ENCODE data around the gene CRYAA.
"Not testable (repeated sequence)": the region's sequence is repeated elsewhere in the genome, so short reads cannot be mapped to it uniquely, and the experiment has no call there.

The CRYAA gene, protein sequence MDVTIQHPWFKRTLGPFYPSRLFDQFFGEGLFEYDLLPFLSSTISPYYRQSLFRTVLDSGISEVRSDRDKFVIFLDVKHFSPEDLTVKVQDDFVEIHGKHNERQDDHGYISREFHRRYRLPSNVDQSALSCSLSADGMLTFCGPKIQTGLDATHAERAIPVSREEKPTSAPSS

DNA sequence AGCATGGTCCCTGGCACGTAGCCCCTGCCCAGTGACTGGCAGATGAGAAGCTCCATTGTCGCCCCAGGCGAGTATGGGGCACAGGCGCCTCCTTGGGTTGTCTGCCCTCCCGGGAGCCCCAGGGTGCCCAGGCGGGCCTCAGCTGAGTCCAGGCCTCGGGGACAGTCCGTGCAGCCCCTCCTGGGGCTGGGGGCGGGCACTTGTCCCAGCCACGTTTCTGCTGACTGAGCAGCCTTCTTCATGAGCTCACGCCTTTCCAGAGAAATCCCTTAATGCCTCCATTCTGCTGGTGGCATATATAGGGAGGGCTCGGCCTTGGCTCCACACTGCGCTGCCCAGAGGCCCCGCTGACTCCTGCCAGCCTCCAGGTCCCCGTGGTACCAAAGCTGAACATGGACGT, at the start of gene CRYAA:
TSS of gene CRYAA (plus strand) at position 301 of the 400 bp plus-strand sequence. CDS start at position 393, 92 bp downstream.
- in situ Hi-C loops (cut with MboI; ENCODE audit: low sequenced_read_pairs): not testable (repeated sequence)

DNA sequence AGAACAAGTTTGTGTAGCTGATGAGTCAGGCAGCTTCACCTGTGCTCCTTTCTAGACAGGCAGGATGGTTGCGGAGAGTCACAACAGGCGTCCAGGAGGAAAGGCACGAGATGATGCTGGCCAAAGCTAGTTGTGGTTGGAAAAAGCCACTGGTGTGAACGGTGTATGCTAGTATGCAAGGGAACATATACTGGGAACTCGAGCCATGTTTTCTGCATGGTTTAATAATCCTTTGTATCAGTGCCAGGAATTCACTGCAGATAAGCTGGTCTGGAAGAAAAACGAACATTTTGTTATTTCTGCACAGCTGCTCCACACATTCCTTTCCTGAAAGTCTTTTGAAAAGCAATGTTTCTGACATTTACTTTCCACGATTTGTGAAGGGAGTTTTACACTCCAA, 38.7 kb upstream of the CRYAA start:
- in situ Hi-C loops (cut with MboI; ENCODE audit: low sequenced_read_pairs): not testable (repeated sequence)

DNA sequence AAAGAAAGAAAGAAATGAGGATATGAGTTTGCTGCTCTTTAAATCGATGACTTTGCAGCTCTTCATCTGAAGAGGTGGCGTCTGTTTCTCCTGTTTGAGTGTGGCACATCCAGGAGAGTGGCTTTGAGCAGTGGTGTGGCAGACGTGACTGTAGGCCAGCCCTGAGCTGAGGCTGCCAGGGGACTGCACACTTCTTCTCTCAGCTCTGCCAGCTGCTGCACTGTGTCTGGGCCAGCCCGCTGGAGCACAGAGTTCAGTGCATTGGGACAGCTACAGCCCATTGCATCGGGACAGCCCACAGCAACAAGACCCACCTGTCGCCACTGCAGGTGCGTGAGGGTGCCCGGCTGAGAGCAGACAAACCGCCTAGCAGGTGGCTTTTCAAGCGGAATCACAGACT, 34.3 kb upstream of the CRYAA start:
- in situ Hi-C loops (cut with MboI; ENCODE audit: low sequenced_read_pairs): not testable (repeated sequence)

DNA sequence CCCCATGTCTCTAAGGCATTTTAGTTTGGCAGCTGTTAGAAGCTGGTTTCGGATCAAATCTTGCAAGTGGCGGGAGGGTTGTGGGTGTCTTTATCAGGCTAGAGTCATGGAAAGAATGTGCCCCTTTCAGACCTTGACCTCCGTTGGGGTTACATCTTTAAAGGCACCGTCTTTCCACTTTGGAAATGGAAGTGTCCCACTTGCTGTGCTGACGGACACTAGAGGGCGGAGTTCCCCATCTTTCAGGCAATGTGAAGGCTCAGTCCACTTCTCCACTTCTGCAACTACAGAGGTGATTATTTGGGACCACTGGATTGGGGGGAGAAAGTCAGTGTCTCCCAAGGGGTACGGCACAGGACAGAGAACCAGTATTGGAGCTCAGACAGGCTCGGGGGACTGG, 29.9 kb upstream of the CRYAA start:
- in situ Hi-C loops (cut with MboI; ENCODE audit: low sequenced_read_pairs): not testable (repeated sequence)

DNA sequence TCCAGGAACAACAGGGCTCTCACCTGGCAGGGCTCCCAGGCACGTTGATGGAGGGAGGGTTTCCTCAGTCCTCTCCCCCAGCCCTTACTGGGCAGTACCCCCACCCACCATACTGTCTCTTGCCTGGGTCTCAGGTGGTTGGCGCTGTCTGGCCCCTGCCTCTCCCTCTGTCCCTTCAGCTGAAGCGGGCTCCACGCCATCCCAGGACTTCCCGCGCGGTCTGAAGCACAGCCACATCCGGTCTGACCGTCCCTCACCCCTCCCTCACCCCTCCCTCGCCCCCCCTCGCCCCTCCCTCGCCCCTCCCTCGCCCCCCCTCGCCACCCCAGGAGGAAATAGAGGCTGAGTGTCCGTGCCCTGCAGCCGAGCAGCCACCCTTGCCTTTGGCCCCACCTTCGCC, 27.4 kb upstream of the CRYAA start:
- in situ Hi-C loops (cut with MboI; ENCODE audit: low sequenced_read_pairs): not testable (repeated sequence)

DNA sequence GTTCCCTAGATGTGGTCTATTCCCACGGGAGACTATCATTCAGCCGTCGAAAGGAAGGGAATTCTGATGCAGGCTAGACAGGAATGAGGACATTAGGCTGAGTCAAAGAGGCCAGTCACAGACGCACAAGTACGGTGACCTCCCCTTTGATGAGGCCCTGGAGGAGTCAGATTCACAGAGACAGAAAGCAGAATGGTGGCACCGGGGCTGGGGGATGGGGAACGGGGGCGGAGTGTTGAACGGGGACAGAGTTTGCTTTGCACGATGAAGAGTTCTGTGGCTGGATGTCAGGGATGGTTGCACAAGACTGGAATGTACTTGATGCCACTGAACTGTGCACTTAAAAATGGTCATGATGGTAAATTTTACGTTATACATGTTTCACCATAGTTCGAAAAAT, 22.2 kb upstream of the CRYAA start:
- in situ Hi-C loops (cut with MboI; ENCODE audit: low sequenced_read_pairs): not testable (repeated sequence)

DNA sequence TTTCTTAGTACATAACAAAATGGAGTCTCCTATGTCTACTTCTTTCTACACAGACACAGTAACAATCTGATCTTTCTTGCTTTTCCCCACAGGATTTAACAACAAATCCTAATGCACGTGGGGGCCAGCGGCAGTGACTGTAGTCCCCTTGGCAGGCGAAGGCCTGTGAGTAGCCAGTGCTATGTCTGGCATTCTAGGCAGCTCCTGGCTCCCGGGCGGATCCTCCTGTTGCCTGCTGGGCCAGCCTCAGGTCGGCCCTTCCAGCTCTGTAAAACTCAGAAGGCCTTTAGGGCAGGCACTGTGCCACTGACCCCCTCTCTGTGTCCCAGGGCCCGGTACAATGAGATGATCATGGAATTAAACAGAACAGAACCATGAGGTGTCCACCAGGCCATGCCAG, 20.8 kb upstream of the CRYAA start:
- in situ Hi-C loops (cut with MboI; ENCODE audit: low sequenced_read_pairs): not testable (repeated sequence)

DNA sequence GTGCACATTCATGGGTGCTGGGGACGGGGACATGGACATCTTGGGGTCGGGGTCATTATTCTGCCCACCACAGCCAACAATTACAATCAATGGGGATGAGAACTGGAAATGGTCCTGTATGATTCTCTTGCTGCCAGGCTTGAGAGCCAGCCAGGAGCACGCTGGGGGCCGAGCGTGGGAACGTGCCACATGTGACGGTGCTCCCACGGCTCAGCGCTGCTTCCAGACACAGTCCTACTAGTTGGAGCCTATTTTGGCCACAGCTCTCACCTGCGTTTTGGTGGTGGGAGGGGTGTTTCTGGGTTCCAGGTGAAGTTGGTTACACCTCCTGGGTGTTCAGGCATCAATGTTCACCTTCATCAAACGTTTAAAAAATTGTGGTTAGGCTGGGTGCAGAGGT, 19.5 kb upstream of the CRYAA start:
- in situ Hi-C loops (cut with MboI; ENCODE audit: low sequenced_read_pairs): not testable (repeated sequence)

DNA sequence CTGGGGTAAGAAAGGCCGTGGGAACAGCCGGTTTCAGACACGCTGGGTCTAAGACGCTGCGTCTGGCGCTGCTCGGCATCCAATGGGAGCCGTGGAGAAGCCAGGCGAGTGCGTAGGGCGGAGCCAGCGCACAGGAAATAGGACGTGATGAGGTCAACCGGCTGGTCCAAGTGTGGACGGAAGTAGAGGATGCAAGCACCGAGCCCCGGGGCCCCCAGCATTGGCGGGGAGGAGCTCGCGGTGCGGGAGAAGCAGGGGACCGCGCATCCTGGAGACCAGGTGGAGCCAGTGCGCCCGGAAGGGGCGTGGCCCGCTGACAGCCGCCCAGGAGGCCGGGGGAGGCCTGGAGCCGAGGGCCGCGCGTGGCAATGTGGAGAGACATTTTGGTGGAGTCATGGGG, 15.2 kb upstream of the CRYAA start:
- in situ Hi-C loops (cut with MboI; ENCODE audit: low sequenced_read_pairs): not testable (repeated sequence)

DNA sequence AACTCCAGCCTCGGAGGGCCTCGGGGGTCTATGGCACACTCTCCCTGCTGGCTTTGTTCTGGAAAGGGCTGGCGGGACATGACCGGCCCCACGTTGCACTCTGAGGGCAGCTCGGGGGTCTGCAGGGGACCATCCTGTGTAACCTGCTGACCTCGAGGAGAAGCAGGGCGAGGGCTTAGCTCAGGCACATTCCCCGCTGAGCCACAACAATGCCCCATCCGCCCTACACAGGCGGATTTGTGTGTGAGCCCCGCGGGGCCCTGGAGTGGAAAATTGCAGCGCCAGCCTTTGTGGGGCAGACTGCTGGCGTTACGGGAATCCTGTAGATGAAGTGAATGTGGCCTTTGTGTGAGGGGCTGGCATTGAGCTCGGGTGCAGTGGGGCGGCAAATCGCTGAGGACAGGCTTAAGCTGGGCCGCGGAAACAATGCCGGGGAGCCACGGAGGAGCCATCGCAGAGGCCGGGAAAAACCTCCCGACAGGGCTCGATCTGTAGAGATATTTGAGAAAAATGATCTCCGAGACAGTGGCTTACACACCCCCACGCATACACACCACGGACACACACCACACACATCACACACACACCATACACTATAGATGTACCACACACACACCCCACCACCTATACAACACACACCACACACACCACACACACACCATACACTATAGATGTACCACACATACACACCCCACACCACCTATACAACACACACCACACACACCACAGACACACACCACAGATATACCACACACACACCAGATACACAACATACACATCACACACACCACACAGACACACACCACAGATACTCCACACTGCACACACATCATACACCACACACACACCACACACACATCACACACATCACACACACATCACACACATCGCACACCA, 9.3 kb upstream of the CRYAA start:
- in situ Hi-C loops (cut with MboI; ENCODE audit: low sequenced_read_pairs): not testable (repeated sequence)

DNA sequence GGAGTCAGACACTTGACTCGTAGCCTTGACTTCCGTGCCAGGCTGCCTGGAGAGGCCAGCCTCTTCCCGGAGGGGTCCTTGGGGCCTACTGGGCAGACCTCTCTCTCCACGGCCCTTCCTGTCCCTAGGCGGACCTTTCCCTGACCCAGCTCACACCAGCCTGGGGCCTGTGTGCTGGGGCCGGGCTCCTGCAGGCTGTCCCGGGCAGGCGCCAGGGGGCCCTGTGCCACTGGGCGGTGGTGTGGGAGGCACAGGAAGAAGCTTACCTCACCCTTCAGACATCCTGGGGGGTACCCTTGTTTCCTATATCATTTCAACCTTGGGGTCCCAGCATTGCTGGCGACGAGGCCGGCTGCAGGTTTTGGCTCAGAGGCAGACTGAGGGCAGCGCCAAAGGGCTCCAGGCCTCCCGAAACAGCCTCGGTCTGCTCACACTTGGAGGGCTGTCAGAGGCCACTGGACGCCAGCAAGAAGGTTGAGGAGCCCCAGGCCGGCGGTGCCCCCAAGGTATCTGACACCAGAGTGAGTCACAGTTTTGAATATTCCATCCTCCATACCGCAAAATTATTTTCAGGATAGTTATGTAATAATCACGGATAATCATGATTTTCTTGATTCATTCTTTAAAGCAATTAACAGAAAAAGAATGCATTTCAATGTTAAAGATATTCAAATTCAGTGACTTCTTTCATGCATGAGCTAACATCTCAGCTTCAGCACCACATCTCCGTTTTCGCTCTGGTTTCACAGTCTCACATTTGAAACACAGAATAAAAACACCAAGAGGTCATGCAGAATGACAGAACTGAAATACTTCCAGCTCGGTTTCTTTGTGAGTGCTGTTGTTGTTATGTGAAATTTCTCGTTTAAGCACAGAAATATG, 6.7 kb upstream of the CRYAA start:
- in situ Hi-C loops (cut with MboI; ENCODE audit: low sequenced_read_pairs): not testable (repeated sequence)

DNA sequence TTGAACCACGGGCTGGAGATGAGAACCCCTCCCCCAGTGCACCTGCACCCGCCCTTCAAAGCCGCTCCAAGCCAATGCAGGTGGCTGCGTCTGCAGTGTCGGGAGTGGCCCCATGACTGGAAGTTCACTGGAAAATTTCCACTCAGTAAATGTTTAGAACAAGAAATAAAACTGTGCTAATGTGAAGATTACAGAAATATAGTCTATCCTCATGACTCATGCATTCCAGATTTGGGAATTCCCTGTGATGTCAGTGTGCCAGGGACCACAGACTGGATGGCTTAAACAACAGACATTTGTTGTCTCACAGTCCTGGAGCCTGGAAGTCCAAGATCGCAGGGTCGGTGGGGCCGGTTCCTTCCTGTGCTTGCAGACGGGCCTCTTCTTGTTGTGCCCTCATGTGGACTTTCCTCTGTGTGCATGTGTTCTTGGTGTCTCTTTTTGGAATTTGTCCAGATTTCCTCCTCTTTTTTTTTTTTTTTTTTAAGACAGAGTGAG, 6.1 kb upstream of the CRYAA start:
- in situ Hi-C loops (cut with MboI; ENCODE audit: low sequenced_read_pairs): not testable (repeated sequence)

DNA sequence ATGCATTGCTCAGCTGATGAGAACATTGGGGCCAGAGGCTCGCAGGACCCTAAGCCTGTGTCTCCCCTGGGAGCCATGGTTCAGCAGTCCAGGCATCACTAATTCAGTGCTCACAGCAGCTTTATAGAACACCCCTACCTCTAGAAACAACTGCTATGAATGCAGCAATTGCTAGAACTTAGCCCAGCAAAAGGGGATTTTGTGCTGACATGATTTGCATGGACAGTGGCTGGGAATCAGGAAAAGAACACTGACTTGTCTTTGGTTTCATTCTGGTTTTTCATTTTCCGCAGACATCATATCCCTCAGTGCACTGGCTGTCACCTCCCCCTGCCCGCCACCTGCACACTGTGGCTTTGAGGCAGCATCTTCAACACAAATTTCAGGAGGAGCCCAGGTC, 4.0 kb upstream of the CRYAA start:
- in situ Hi-C loops (cut with MboI; ENCODE audit: low sequenced_read_pairs): not testable (repeated sequence)

DNA sequence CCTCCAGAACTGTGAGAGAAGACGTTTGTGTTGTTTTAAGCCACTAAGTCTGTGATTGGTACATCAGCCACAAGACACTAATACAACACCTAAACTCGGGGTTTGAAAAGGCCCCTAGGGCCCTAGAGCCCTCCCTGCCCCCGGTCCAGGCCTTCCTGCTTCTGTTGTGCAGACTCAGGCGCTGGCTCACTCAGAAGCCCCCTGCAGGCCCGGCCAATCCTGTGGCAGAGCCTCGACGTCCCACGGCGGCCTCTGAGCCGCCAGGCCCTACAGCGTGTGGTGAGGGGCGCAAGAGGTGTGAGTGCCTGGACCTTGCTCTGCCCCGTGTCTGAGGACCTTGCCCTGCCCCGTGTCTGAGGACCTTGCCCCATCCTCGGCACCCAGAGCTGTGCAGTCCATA, 3.1 kb upstream of the CRYAA start:
- in situ Hi-C loops (cut with MboI; ENCODE audit: low sequenced_read_pairs): not testable (repeated sequence)

DNA sequence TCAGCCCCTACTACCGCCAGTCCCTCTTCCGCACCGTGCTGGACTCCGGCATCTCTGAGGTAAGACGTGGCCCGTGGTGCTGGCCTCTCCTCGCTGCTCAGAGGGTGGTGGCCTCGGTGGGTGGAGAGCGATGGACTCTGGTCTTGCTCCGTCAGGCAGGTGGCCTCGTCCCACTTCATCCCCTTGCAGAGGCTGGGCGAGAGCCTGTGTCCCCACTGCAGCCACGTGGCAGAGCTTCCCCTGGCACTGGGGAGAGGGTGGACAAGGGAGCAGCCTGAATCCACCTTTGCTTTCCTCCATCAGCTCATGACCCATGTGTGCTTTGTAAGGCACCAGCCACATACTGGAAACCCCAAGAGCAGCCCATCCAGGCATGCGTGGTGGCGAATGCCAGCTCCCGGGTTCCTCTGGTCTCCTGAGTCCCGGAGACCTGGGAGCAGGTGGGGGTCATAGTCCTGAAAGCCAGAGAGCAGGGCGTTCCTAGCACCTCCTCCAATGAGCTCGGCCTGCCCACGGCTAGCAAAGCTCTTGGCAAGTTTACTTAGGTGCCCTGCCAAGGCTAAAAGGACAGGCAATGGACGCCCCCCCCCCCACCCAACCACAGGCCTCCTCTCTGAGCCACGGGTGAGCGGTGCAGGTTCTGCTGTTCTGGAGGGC, 550 bp downstream of the CRYAA start:
- in situ Hi-C loops (cut with MboI; ENCODE audit: low sequenced_read_pairs): not testable (repeated sequence)

DNA sequence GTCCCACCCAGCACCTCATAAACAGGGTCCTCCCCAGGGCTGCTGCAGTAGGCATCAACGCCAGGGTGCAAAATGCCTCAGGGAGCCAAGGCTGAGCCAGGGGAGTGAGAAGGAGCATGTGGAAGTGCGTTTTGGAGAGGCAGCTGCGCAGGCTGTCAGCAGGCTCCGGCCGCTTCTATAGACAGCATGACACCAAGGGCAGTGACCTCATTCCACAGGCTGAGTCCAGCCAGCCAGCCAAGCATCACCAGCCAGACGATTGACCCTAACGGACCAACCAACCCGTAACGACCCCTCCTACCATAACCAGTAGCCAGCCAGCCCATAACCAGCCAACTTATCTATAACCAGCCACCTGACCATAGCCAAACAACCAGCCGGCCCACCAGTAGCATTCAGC, 1.1 kb downstream of the CRYAA start:
- in situ Hi-C loops (cut with MboI; ENCODE audit: low sequenced_read_pairs): not testable (repeated sequence)

DNA sequence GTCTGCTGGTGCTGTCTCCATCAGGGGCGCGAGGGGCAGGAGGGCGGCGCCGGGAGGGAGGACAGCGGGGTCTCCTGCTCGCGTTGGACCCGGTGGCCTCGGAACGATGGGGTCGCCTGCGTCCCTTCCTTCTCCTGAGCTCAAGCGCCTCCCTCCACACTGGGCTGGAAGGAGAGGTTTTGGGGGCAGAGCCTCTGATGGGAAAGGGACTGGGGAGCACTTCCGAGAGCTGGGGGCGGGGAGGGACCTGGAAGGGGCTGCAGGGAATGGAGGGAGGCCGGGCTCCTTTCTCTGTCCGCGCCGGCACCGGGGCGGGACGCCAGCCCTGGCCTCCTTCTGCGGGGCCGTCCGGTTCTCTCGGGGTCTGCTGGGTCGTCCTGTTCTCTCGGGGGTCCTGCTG, 4.0 kb downstream of the CRYAA start:
- in situ Hi-C loops (cut with MboI; ENCODE audit: low sequenced_read_pairs): not testable (repeated sequence)

DNA sequence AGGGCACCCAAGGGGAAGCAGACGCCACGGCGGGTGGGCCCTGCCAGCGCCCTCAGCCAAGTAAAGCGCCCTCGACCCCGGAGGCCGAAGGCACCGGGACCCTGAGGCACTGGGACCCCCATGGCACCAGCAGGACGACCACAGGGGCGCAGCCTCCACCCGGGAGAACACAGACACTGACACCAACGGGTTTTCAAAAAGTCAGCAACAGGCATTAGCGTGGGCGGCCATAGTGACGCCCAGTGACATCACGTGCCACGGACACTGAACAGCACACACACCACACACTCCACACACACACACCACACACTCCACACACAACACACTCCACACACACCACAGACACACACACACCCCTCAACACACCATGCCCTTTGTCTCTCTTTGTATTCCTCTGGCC, 4.6 kb downstream of the CRYAA start:
- in situ Hi-C loops (cut with MboI; ENCODE audit: low sequenced_read_pairs): not testable (repeated sequence)

DNA sequence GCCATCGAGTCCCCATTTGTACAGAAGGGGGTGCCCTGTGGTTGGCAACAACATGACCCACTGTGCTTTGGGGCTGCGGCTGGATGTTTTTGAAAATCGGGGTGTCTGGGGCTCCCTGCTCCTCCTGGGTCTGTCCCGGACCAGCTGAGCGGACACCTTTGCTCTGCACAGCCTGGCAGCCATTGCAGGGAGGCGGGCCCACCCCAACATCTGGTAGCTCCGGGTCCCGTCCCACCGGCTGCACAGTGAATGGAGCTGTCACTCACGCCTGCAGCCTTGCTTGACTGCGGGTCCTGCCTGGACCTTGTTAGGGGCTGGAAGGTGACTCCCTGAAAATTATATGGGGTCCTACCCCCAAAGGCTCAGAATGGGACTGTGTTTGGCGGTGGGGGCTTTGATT, 5.1 kb downstream of the CRYAA start:
- in situ Hi-C loops (cut with MboI; ENCODE audit: low sequenced_read_pairs): not testable (repeated sequence)

DNA sequence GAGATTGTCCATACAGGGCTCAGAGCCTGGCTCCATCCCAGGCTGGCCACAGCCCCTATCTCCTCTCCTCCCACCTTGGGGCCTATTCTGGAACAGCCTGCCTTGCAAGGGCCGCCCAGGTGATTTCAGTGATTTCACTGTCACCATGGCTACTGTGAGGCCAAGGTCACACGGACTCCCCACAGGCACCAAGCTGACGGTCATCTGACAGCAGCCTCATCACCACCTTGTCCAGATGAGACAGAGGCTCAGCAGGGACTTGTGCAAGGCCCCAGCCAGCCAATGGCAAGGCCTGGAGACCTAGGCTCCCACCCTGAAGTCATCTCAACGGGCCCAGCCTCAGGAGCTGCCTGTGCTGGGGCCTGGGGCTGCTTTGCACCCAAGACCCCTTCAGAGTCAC, 6.2 kb downstream of the CRYAA start:
- in situ Hi-C loops (cut with MboI; ENCODE audit: low sequenced_read_pairs): not testable (repeated sequence)

DNA sequence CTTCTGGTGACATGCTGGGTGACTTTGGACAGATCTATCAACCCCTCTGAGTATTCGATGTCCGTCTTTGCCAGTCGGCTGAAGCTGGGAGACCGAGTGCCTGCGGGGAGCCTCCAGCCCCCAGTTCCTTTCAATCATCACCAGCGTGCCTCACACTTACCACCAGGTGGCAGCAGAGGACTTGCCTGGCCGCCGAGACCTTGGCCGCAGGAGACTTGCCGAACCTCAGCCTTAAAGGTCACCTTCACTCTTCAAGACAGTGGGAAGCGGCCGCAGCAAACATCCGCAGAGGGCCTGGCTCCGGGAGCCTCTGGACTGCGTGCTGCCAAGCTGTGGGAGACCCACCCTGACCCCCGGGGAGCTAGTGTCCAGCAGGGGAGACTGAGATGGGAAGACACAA, 7.8 kb downstream of the CRYAA start:
- in situ Hi-C loops (cut with MboI; ENCODE audit: low sequenced_read_pairs): not testable (repeated sequence)
